HTR-8/SVneo (cell line): ENCODE results near the gene APBB2.

Experiments used
- DNase-seq: peaks from one replicate; pipeline ENCODE4 v3.0.0; 2011; ENCODE audit warnings: low spot score, mixed read lengths; ENCODE audit not compliant: insufficient read length
- FAIRE-seq: peaks from 2 replicates; lab custom pipeline; 2011; peaks lifted over from hg19 to GRCh38; lab: Jason Lieb, UNC

APBB2 gene

DNA sequence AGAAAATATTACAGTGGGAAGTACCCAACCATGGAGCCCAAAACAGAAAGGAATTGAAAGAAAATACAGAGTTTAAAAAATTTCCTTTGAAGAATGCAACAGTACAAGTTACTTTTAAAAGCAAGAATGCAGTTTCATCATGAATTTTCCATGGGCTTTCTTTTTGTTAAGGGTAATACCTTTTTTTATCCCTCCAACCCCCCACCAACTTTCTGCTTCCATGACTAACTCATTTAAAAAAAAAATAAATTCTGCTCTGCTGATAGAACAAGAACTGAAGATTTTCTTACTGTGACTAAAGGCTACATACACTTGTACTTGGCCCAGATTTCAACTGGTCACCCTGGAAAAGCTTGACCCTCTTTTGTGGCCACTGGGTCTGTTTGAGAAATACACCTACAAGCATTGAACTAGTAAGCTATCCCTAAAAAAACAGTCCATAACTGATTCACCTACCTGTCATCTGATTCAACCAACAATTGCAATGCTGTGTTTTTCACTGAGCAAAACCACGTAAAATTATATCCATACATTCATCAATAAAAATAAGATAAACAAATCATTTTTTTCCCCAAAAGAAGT lies 250.4 kb downstream of the APBB2 start:
- DNase-seq (no peak), FAIRE-seq (no peak)

DNA sequence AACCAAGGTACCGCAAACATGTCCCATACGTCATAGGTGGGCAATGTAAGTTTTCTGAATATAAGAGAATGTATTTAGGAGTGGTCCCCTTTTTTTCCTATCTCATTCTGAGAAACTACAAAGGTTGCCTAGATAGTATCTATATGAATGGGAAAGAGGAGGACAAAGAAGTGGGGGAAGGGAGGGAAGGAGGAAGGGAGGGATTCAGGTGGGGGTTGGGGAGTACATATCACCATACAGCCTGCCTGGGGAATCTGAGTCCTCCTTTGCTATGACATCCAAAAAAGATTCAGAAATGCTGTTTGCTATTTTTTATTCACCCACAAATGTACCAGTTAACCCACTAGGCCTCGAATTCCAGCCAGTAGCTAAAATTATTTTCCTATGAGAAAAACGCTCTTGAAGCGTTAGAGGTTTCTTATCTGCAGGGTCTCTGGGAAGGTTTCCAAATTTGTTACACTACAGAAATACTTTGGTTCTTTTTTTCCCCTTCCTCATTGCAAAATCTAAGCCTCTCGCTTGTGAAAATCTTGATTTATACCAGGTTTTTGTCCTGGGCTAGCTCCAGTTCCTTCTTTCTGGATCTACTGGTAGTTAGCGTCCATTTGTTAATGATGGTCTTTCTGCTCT lies 251.7 kb downstream of the APBB2 start:
- FAIRE-seq, result no peak

DNA sequence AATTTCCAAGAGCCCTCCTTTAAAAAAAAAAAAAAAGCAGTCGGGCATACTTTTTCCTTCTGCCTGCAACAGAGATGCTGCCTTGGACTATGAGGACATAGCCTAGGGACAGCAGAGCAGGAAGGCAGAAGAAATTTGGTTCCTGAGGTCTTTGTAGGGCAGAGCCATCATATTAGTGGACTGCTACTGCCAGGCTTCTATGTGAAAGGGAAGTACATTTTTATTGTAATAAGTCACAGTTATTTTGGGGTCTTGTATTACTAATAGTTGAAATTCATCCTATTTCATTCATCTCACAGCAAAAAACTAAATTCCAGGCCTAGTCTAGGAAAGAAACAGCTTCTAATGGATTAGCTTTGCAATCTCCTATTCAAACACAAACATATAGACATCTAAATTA lies 253.4 kb downstream of the APBB2 start:
- no peak for DNase-seq
- FAIRE-seq, result no peak

More for the DNA sequence above, 251.7 kb downstream of the APBB2 start:
- DNase-seq, result no peak

- no peak for DNase-seq
- FAIRE-seq, result no peak
These were observed 257.1 kb downstream of the APBB2 start for GRCh38 chr4:40957281-40957680.

- DNase-seq, result no peak
- FAIRE-seq, result no peak
These were observed 257.6 kb downstream of the APBB2 start for GRCh38 chr4:40956721-40957255.

DNA sequence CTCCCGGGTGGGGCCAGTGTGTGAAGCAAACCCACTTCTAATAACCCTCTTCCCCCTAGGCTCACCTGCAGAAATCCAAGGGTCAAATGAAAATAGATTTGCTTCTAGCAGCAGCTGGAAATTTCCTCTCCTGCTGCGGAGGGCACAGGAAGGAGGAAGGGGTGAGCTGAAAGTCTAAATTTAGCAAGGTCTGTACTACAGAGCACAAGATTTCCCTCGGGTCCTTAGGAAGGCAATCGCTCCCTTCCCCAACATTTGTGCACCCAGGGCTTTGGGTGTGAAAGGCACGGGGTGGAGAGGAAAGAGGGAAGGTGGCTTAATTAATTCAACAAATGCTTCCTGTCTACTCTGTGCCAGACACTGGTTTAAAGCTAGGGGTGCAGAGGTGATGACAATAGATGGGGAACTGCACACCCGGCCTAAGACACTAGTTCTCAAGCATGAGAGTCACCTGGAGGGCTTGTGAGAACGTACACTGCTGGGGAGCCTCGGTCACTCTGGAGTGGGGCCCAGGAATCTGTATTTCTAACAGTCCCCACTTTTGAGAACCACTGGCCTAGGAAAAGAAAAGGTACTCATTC lies 260.2 kb downstream of the APBB2 start:
- DNase-seq (no peak), FAIRE-seq (no peak)

DNA sequence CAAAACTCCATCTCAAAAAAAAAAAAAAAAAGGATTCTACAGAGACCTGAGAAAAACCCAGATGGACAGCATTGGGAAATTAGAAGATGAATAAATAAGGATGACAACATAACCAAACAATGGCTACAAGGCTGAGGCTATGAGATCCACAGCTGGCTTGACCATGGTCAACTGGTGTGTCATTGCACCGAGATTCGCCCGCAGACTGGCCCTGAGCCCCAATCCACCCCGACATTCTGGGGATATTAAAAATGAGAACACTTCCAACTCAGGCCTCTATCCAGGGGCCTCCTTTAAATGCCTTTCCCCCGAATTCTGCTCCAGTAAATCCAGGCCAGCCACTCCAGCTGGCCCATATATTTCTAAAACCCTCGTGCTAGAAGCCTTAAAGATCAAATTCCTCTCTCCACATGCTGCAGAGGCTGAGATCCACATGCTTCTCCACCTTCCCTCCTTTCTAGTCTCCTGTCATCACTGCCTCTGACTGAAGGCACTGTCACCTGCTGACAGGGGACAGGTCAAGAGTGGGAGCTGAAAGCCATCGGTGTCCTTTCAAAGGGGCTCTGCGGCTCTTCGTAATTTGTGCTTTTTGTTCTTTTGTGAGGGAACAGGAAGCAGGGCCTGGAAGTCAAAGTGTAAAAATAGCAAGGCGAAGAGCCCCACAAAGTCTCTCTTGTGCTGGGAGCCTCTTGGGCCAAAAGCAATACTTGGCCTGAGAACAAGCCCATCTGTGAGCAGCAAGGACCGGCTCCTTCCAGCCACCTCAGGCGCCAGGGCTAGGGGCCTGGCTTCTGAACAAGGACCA lies 260.9 kb downstream of the APBB2 start:
- FAIRE-seq, result no peak
- no peak for DNase-seq

DNA sequence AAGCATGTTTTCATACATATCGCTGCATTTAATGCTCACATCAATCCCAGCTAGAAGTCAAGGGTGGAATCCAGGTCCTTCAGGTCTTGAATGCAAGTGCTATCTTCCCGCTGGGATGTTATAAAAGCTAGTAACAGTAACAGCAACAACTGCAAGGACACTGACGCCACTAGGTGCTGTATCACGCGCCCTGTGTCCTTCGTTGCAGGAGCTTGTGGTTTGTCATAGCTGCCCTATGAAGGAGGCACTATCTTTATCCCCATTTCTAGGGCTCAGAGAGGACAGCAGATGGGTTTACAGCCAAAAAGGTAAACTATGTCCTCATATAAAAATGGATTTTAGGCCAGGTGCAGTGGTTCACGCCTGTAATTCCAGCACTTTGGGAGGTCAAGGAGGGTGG lies 261.7 kb downstream of the APBB2 start:
- FAIRE-seq (no peak), DNase-seq (no peak)

DNA sequence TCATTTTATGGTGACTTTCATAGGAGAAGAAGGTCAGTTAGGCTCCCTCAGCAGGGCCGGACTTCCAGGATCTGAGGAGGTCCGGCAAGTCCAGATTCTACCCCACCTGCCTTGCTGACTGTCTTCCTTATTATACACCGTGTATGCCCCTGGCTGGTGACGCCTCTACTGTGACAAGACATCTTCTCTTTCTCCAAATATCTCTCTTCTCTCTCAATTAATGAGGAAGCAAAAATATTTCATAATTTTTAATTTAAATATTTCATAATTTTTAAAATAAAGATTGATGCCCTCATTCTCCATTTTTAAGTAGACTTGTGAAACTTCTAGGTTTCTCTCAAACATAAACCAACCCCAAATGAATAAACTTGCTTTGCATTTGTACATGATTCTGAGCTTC lies 262.1 kb downstream of the APBB2 start:
- no peak for FAIRE-seq
- no peak for DNase-seq

DNA sequence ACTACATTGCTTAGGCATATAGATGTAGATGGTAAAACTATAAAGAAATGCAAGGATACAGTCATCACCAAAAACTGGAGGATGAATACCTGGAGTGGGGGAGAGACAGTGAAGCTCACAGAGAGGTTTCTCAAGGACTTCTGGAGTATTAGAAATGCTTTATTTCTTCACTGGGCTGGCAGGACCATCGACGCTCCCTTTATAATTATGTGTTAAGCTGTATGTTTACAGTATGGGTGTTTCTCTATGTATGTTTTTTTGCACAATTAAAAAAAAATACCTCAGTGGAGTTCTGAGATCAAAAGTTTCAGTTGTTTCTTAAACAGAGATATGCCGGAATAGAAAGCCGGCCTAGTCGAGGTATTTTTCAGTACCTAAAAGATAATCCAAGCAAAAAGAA lies 263.3 kb downstream of the APBB2 start:
- FAIRE-seq (no peak), DNase-seq (no peak)

DNA sequence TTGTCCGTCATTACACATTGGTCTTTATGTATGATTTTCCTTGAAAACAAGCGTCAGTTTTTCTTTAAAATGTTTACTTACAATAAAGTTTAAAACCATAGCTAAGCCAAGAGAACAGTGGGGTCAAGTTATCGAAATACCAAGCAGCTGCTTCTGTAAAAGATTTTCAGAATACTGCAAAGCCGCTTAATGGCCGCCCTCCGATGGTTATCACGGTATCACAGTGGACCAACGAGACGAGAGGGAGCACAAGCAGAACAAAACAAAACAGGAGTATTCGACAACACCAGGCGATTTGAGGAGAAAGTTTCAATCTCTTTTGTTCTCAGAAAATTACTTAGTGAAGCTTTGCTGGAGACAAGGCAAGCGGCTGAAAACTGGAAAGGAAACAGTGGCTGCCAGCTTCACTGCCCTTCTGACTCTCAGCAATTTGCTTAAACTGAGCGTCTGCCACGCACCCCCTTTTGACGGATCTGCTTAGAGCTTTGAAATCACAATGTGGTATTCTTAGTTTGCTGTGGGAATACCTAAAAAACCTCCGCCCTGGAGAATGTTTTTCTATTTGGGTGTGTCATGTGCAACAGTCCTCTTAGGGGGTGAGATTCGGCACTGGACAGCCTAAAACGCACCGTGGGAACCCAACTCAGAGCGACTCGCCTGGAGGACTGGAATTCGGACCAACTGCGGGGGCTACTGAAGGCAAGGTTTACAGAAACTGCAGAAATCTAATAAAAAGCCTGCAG lies 264.8 kb downstream of the APBB2 start:
- DNase-seq, result no peak
- no peak for FAIRE-seq

GRCh38 chr4:40948014-40948413 lies 266.3 kb downstream of the APBB2 start:
- FAIRE-seq, result no peak
- no peak for DNase-seq

- DNase-seq, result no peak
- FAIRE-seq, result no peak
These were observed 267.7 kb downstream of the APBB2 start for GRCh38 chr4:40946652-40947051.

GRCh38 chr4:40940756-40941155 lies 273.6 kb downstream of the APBB2 start:
- DNase-seq (no peak), FAIRE-seq (no peak)

DNA sequence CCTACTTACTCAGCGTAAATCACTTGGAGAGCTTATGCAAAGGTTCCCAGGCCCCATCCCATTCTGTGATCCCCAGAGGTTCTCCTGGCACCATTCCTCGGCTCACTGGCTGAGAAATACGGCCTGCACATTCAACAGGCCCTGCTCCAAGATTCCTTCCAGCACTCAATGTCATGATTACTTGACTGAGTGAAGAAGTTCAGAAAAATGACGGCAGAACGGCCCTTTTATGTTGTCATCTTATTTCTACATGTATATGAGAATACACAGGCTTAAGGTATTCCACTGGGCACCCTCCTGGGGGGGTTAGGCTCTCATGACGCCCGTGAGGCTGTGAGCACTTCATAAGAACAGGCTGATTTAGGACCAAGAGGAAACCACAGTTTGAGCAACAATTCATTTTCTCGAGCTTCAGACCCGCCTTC lies 274.0 kb downstream of the APBB2 start:
- FAIRE-seq (no peak), DNase-seq (no peak)

DNA sequence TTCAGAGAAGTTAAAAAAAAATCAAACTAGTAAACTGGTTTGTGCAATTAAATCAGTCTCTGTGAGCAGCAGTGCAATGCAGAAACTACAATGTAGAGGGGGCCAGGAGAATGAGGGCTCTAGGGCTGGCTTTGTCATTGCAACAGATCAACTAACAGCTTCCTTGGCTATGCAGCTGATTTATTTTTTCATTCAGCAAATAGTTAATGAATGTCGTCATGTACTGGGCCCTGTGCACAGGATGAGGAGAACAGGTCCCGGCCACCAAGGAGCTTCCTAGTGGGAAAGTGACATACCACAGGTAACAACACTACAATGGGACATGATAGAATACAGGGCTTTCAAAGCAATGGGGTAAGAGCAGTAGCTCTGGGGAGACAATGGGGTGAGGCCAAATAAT lies 274.5 kb downstream of the APBB2 start:
- DNase-seq (no peak), FAIRE-seq (no peak)

DNA sequence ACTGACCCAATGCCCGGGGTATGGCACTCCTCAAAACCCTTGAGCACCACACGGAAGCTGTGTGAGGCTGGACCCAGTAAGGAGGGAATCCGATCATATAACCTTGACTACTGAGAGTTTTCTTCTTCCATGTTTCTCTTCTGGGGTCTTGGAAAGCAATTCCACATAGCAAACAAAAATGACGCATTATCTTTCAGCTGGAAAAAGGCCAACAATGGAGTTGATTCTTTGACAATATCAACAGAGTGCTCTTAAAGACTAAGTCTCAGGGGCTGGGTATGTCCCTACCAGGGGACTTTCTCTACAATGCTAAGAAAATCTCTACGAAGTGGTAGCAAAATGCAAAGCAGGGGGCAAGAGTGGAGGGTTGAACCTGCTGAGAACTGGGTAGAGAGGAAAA lies 276.0 kb downstream of the APBB2 start:
- FAIRE-seq (no peak), DNase-seq (no peak)

- FAIRE-seq, result no peak
These were observed 277.1 kb downstream of the APBB2 start for GRCh38 chr4:40937140-40937725.

DNA sequence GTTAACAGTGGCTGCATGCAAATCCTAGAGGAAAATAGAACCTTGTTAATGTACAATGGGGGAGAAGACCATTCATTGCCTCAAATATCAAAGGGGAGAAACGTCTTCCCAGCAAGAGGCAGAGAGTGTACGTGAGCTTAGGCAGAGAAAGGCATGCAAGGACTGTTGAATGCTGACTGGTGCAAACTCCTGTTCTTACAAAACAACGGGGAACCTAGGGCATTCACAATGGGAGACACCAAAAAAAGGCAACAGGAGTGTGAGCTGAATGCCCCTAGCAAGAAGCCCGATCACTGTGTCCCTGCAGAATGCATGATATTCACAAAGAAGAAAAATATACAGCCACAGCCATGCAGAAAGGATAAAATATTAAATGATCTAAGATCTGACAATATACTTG lies 279.7 kb downstream of the APBB2 start:
- FAIRE-seq (no peak), DNase-seq (no peak)

More at GRCh38 chr4:40937140-40937725, 277.1 kb downstream of the APBB2 start:
- DNase-seq, result no peak
